AG04450 (cell line): ENCODE measurements around the gene HSD17B1. TPM values are rescaled to one million over a fixed set of nuclear protein-coding genes. Genes with fewer than 3 reads are reported as not detected.
A peak's percentile ranks its signal among the peaks of the same experiment; 100 is the strongest.

Experiments
- CTCF ChIA-PET: fragments of 300-600, 350-600 bp; formaldehyde crosslinking; extraction: SDS; loops from one replicate; lab custom pipeline; 2022; ENCODE audit warnings: antibody characterized with exemption, inconsistent platforms; lab: Charles Lee
- POLR2A ChIA-PET: fragments of 350-600 bp; formaldehyde crosslinking; extraction: SDS; loops from one replicate; lab custom pipeline; 2021; ENCODE audit warnings: antibody characterized with exemption, inconsistent platforms; lab: Yijun Ruan, JAX
- DNase-seq: peaks from one replicate; pipeline ENCODE4 v3.0.0-alpha.2; 2011; ENCODE audit warnings: low read depth, low spot score
- H3K27ac ChIP-seq: one replicate; pipeline ENCODE4 v1.5.1; 2012; ENCODE audit warnings: low read depth, low read length, control low read depth
- H3K27me3 ChIP-seq: one replicate; pipeline ENCODE4 v1.6.0; 2012; ENCODE audit warnings: low read length; ENCODE audit not compliant: control insufficient read depth, insufficient read depth
- H3K4me3 ChIP-seq: 2 replicates; pipeline ENCODE4 v1.5.1; 2011; ENCODE audit warnings: mild to moderate bottlenecking, low read depth, low read length, control low read depth
- H3K9me3 ChIP-seq: 2 replicates; pipeline ENCODE4 v1.5.1; 2012; ENCODE audit warnings: low read length; ENCODE audit not compliant: control insufficient read depth, insufficient read depth
- polyA plus RNA-seq: library from polyadenylated mRNA; depleted of rRNA; stranded (reverse); fragments of >200 nt; gene quantifications from 2 replicates; pipeline ENCODE4 v1.2.3, GENCODE V29; 2011
- TF ChIP-seq, protein P1 (sequence below): IDR thresholded peaks from 2 replicates; pipeline ENCODE4 v1.5.1; 2011; ENCODE audit warnings: low read depth, low read length, control low read depth, inconsistent platforms

Gene HSD17B1
- polyA plus RNA-seq, 1 experiment, result 0.87 TPM

DNA sequence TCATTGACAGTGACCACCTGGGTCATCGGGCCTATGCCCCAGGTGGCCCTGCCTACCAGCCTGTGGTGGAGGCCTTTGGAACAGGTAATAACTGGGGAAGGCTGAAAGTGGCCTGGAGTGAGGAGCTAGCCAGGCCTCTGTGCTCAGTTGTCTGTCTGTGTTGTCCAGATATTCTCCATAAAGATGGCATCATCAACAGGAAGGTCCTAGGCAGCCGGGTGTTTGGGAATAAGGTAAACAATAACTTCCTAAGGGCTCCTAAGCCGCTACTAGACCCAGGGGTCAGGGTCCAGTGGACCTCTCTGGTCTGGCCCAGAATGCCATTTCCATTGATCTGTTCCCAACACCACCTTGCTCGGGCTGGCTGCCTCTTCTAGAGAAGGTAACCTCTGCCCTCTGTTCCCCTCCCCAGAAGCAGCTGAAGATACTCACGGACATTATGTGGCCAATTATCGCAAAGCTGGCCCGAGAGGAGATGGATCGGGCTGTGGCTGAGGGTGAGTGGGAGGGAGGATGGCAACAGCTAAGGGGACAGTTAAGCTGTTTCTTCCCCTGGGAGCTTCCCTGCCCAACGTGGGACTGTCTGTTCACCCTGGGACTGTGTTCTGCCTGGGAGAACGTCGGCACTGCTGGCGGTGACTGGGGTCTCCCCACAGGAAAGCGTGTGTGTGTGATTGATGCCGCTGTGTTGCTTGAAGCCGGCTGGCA is 12.2 kb downstream of the HSD17B1 start:
- Histone ChIP-seq H3K27me3 (no peaks in the 10 kb centered on the region), H3K27ac (no peak overlapping the region), H3K4me3 (no peak overlapping the region), H3K9me3 (peaks cover 5% of the 10 kb centered on the region; the same call in 1 of the 2 replicates)
- DNase-seq, result no peak
- POLR2A ChIA-PET, result interaction anchor here (1.2 kb wide), 1 partner anchor 45 kb away, joined by 3 read pairs; the partner anchor contains the start of genes RETREG3 and TUBG1
- TF ChIP-seq, protein P1, sequence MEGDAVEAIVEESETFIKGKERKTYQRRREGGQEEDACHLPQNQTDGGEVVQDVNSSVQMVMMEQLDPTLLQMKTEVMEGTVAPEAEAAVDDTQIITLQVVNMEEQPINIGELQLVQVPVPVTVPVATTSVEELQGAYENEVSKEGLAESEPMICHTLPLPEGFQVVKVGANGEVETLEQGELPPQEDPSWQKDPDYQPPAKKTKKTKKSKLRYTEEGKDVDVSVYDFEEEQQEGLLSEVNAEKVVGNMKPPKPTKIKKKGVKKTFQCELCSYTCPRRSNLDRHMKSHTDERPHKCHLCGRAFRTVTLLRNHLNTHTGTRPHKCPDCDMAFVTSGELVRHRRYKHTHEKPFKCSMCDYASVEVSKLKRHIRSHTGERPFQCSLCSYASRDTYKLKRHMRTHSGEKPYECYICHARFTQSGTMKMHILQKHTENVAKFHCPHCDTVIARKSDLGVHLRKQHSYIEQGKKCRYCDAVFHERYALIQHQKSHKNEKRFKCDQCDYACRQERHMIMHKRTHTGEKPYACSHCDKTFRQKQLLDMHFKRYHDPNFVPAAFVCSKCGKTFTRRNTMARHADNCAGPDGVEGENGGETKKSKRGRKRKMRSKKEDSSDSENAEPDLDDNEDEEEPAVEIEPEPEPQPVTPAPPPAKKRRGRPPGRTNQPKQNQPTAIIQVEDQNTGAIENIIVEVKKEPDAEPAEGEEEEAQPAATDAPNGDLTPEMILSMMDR, result no peak
- CTCF ChIA-PET, result interaction anchor here (0.6 kb wide), 1 partner anchor 13 kb away, joined by 4 read pairs; no protein-coding TSS in a partner anchor

DNA sequence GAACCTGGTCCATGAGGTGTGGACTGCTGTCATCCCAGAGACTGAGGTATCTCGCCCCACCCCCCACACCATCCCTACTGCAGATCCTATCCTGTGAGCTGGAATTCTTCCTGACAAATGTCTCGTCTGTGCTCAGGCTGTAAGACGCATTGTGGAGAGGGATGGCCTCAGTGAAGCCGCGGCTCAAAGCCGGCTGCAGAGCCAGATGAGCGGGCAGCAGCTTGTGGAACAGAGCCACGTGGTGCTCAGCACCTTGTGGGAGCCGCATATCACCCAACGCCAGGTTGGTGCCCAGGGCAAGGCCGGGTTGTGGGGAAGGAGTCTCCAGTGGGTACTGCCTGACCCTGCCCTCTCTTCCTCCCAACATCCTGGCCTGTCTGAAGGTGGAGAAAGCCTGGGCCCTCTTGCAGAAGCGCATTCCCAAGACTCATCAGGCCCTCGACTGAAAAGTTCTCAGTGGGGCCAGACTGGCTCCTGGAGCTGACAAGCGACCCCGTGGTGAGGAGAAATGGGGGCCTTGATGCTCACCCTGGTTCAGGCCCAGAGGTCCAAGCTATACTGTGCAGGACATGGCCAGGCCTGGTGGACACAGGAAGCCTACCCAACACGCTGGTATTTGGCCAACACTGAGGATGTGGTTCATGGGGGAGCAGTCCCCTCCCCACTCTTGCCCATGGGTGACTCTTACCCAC is 12.9 kb downstream of the HSD17B1 start:
- Histone ChIP-seq H3K4me3 (no peak overlapping the region), H3K27ac (no peak overlapping the region), H3K9me3 (peaks cover 5% of the 10 kb centered on the region; the same call in 1 of the 2 replicates), H3K27me3 (no peaks in the 10 kb centered on the region)
- CTCF ChIA-PET, result interaction anchor here (0.8 kb wide), 1 partner anchor 13 kb away, joined by 4 read pairs; no protein-coding TSS in a partner anchor
- no peak for DNase-seq
- TF ChIP-seq, protein P1, result no peak
- POLR2A ChIA-PET, result no interaction called here

DNA sequence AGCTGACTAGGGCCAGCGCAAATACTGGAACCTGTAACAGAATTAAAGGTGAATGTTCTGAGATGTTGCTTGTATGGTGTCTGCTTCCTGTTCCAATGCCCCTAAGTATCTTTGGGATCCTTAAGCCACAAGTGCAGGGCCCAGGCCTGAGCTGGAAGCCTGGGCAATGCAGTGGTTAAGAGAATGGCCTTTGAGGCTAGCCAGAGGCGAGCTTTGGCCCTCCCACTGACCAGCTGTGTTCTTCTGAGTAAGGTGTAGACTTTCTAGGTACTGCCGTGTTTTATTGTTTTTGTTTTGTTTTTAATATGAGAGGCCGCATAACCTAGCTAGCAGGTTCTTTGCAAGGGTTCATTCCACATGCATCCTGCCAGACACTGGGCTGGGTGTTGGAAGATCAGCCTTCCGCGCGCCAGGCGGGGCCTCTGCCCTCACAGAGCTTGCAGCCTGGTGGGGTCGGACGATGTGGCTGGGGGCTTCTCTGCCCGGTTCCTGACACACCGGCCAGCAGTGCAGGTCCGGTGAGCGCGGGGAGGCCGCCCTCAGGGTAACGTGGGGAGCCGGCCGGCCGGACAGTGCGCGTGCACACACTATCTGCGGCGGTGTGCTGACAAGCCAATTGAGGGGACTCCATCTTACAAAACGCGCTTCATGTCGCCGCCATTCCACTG is 13.6 kb downstream of the HSD17B1 start:
- H3K27ac ChIP-seq, result peak overlapping the region; percentile 31
- ChIA-PET CTCF (interaction anchor here (0.8 kb wide), 1 partner anchor 12 kb away, joined by 4 read pairs; no protein-coding TSS in a partner anchor), POLR2A (no interaction called here)
- peak overlapping the region; percentile 91 for H3K4me3 ChIP-seq
- no peaks in the 10 kb centered on the region for H3K27me3 ChIP-seq
- peaks cover 5% of the 10 kb centered on the region; the same call in 1 of the 2 replicates for H3K9me3 ChIP-seq
- TF ChIP-seq, protein P1, result no peak
- no peak for DNase-seq

DNA sequence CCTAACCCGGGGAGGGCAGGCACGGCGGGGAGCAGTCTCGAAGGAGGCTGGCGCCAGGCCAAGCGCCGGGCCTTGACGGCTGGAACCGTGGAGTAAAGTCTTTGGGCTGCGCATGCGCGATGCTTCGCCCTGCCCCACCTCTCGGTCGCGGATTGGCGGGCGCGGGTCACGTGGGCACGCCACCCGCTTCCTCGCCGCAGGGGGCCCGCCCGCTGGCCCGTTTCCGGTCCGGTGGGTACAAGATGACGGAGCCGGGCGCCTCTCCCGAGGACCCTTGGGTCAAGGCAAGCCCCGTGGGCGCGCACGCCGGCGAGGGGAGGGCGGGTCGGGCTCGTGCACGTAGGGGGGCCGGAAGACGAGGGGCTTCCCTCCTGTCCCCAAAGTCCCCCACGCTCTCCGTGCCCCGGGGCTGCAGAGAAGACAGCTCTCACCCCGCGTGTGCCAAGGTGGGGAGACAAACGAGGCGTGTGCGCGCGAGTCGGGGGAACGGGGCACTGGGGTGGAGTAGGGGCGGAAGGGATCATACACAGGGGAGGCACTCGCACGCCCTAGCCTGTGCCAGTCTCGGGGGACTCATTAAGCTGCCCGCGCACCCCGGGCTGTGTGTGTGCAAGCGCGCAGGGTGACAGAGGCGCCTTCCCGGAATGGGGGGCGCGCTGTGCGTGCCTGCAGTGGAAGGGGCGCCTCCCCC is 14.3 kb downstream of the HSD17B1 start, which contains the start of gene MLX:
Gene MLX, plus strand, starts transcription at position 218 of the 691 bp plus-strand sequence. Its CDS starts 25 bp downstream, at position 243.
- POLR2A ChIA-PET, result interaction anchor here (0.9 to 1.0 kb wide), 4 partner anchors 10 to 42 kb away, joined by 3 to 4 read pairs (median 4); partner anchors contain the start of genes NAGLU and PSMC3IP
- DNase-seq, result peak; percentile 62
- Histone ChIP-seq H3K27ac (peak within 1 kb of the TSS; percentile 70), H3K27me3 (no peaks in the 10 kb centered on the region), H3K4me3 (peak within 1 kb of the TSS; percentile 91), H3K9me3 (peaks cover 5% of the 10 kb centered on the region; the same call in 1 of the 2 replicates)
- TF ChIP-seq, protein P1, result no peak
- CTCF ChIA-PET, result interaction anchor here (1.1 kb wide), 1 partner anchor 11 kb away, joined by 4 read pairs; no protein-coding TSS in a partner anchor
